Psoas muscle (tissue), 8 donors: ENCODE data around the gene SLC16A6. TPM values are rescaled to one million over a fixed set of nuclear protein-coding genes. Genes with fewer than 3 reads are reported as not detected.
"Not testable (repeated sequence)": the region's sequence is repeated elsewhere in the genome, so short reads cannot be mapped to it uniquely, and the experiment has no call there.

ENCODE experiments used
- ATAC-seq, 4 donors: fragments of 200-7000 bp; cut with Tn5 transposase; one replicate each; pipeline ENCODE4 v1.9.1; 2020; ENCODE audit warnings: moderate library complexity in 3 of 4, mild to moderate bottlenecking in 2 of 4
- DNase-seq, 2 donors: peaks; one replicate each; pipeline ENCODE4 v3.0.0-alpha.2; 2020
- H3K27ac ChIP-seq: fragments of 200-600 bp; one replicate; pipeline ENCODE4 v1.8.0; 2022
- H3K27me3 ChIP-seq, 3 donors: fragments of 200-600 bp in 1 of 3; one replicate each; pipeline versions ENCODE4 v1.6.1 to v1.8.0; 2013 to 2022; ENCODE audit warnings: low read length in 2 of 3, mild to moderate bottlenecking in 2 of 3, moderate library complexity in 1 of 3; ENCODE audit not compliant: insufficient read depth in 3 of 3
- H3K36me3 ChIP-seq, 2 donors: fragments of 200-600 bp in 1 of 2; one replicate each; pipeline versions ENCODE4 v1.6.1 to v1.8.0; 2013 to 2022; ENCODE audit warnings: low read depth in 1 of 2, mild to moderate bottlenecking in 1 of 2, moderate library complexity in 1 of 2; ENCODE audit not compliant: insufficient read depth in 1 of 2
- H3K4me1 ChIP-seq: fragments of 200-600 bp; one replicate; pipeline ENCODE4 v1.8.0; 2022
- H3K4me3 ChIP-seq: fragments of 200-600 bp; one replicate; pipeline ENCODE4 v1.8.0; 2022; ENCODE audit warnings: mild to moderate bottlenecking
- H3K9me3 ChIP-seq: fragments of 200-600 bp; one replicate; pipeline ENCODE4 v1.8.0; 2022
- WGBS, 3 donors: extraction: QIAGEN DNeasy Blood & Tissue Kit; methylation state at CpG; one replicate each; pipeline versions ENCODE4 v1.1.6 to v1.1.7; 2013; 5-methylcytosine and 5-hydroxymethylcytosine counted together
- intact Hi-C, 2 donors: fragments of 100-400 bp; cut with DNase I; formaldehyde crosslinking; loops; one replicate each; pipeline versions ENCODE4 v1.11.0 to v1.14.2; 2022
- polyA plus RNA-seq, 3 donors: library from polyadenylated mRNA; stranded (reverse); fragments of 200-250 nt; gene quantifications; one replicate each; pipeline ENCODE4 v1.2.3, GENCODE V29; 2013
- total RNA-seq, 4 donors: library from RNA; stranded (reverse); fragmentation: NEBNext Ultra II Directional in 2 of 4; extraction: Animal tissue kit (Norgen Biotek cat#: 25700) in 2 of 4; gene quantifications; one replicate each; pipeline versions ENCODE4 v1.2.1 to v1.2.4, GENCODE V29; 2021 to 2023
- TF ChIP-seq, protein P1 (sequence below): fragments of 200-600 bp; IDR thresholded peaks from one replicate; pipeline ENCODE4 v1.8.0; 2022; ENCODE audit warnings: antibody characterized with exemption
- donor health status: healthy with polysubstance abuse.
- donor health status: DM: no; HTN: no; CAD: no; lungs with moderate emphysema.
- donor health status: Bipolar disorder and iron deficiency.
- donor health status: healthy.
- donor health status: DM: yes; HTN: yes; CAD: no.
- donor health status: DM: no; HTN: no; CAD: no.
- donor health status: DM: no; HTN: no; CAD: no.
- donor health status: DM: yes; HTN: yes; CAD: no.

SLC16A6 gene
- total and polyA plus RNA-seq, 7 donors = 0.75 to 47.7 (median 5.1) TPM

DNA sequence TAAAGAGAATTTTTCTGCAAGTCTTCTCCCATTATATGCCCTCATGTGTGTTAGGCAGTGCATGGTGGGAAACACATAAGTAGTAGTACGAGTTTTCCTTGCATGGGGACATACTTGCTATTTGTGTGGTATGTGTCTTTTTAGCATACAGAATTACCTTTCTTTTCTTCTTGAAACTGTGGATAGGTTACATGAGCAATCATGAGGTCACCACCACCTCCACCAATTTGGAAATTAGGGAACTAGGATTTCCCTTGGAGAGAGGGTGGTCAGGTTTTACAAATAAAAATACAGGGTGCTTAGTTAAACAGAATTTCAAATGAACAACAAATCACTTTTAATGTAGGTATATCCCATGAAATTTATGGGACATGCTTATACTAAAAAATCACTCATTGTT, 59.4 kb downstream of the SLC16A6 start:
- 95 to 97% methylated on average over 1 of the region's 1 CpG; no CpG with 5 or more reads in 1 of the 3 donors for WGBS, 3 donors
- H3K9me3 ChIP-seq = no peaks in the 10 kb centered on the region
- intact Hi-C loops = no loop called here

DNA sequence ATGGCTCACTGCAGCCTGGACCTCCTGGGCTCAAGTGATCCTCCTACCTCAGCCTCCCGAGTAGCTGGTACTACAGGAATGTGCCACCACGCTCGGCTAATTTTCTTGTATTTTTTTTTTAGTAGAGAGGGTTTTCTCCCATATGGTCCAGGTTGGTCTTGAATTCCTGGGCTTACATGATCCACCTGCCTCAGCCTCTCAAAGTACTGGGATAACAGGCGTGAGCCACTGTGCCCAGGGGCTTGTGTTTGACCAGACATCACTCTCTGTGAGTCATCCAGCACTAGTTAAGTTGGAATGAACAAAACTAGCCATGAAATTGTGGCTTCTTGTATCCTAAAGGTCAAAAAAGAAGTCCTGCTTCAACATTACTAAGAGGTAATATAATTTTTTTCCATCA, 59.8 kb downstream of the SLC16A6 start:
- 92 to 94% (median 93%) methylated on average over 4 of the region's 4 CpGs for WGBS, 3 donors
- H3K4me3 ChIP-seq, H3K9me3 ChIP-seq, intact Hi-C loops, H3K27ac ChIP-seq, H3K27me3 ChIP-seq, DNase-seq, H3K36me3 ChIP-seq, H3K4me1 ChIP-seq, ATAC-seq: not testable (repeated sequence)

More for the DNA sequence above, 59.4 kb downstream of the SLC16A6 start:
- no peak for ATAC-seq
- Histone ChIP-seq H3K27me3 (no peaks in the 10 kb centered on the region), H3K4me1 (peaks cover 3% of the 10 kb centered on the region), H3K36me3 (no peaks in the 10 kb centered on the region), H3K27ac (no peak overlapping the region), H3K4me3 (no peak overlapping the region)
- TF ChIP-seq, protein P1, sequence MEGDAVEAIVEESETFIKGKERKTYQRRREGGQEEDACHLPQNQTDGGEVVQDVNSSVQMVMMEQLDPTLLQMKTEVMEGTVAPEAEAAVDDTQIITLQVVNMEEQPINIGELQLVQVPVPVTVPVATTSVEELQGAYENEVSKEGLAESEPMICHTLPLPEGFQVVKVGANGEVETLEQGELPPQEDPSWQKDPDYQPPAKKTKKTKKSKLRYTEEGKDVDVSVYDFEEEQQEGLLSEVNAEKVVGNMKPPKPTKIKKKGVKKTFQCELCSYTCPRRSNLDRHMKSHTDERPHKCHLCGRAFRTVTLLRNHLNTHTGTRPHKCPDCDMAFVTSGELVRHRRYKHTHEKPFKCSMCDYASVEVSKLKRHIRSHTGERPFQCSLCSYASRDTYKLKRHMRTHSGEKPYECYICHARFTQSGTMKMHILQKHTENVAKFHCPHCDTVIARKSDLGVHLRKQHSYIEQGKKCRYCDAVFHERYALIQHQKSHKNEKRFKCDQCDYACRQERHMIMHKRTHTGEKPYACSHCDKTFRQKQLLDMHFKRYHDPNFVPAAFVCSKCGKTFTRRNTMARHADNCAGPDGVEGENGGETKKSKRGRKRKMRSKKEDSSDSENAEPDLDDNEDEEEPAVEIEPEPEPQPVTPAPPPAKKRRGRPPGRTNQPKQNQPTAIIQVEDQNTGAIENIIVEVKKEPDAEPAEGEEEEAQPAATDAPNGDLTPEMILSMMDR = no peak
- no peak for DNase-seq

DNA sequence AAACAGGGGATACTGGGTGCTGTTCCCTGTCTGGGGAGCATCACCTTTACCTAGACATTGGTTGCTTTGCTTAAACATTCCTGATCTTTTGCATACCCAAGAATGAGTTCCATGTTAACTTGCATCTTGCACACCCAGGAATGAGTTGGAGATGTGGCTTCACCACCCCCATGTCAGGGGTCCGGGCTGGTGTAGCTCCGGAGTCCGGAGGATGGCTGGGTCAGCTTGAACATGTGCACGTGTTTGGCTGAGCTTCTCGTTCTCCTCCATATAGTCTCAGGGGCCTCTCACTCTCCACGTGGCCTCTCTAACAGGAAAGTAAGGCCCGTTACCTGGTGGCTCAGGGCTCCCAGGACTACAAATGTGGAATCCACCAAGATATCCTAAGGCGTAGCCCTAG, 61.3 kb downstream of the SLC16A6 start:
- Histone ChIP-seq H3K27ac (no peak overlapping the region), H3K27me3 (no peaks in the 10 kb centered on the region), H3K4me1 (no peaks in the 10 kb centered on the region), H3K9me3 (no peaks in the 10 kb centered on the region), H3K36me3 (no peaks in the 10 kb centered on the region), H3K4me3 (no peak overlapping the region)
- no peak for ATAC-seq
- no peak for DNase-seq
- TF ChIP-seq, protein P1 = no peak
- intact Hi-C loops = no loop called here
- WGBS, 3 donors = 82 to 92% (median 88%) methylated on average over 8 of the region's 8 CpGs

GRCh38 chr17:68228817-68229570, 61.9 kb downstream of the SLC16A6 start:
- Histone ChIP-seq H3K36me3 (no peaks in the 10 kb centered on the region), H3K27ac (no peak overlapping the region), H3K27me3 (no peaks in the 10 kb centered on the region), H3K9me3 (no peaks in the 10 kb centered on the region), H3K4me1 (no peaks in the 10 kb centered on the region), H3K4me3 (no peak overlapping the region)
- DNase-seq (no peak), ATAC-seq (peak in 1 of 4 donors; percentile 15)
- TF ChIP-seq, protein P1 = no peak
- intact Hi-C loops = no loop called here
- WGBS, 3 donors = 59 to 71% (median 60%) methylated on average over 17 of the region's 17 CpGs

DNA sequence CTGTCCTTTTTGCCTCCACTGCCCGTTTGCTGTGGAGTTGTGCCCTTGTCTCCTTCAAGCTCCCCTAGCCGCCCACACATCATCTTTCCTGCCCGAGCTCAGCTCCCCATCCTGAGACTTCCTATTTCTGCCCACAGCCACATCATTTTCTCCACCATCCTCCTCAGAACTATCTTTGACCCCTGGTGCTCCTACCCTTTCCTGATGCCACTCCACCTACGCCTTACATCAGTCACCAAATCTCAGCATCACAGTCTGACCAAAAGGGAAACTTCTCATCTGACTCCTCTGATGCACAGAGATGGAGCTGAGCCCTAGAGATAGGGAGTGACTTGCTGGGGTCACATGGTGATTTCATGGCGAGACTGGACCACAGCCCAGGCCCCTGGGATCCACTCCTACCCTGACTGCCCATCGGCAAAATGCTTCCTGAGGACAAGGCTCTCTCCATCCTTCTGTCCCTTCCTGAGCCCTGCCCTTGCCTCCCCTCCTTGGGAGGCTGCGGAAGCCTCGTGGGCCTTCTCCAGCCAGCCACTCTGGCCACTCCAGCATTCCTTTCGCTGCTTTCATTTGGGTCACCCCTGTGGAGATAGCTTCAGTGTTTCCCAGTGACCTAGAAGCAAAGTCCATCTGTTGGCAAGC, 62.8 kb downstream of the SLC16A6 start:
- ATAC-seq, H3K4me3 ChIP-seq, H3K36me3 ChIP-seq, H3K4me1 ChIP-seq, H3K27ac ChIP-seq, H3K27me3 ChIP-seq, DNase-seq, H3K9me3 ChIP-seq, intact Hi-C loops: not testable (repeated sequence)
- 83 to 87% (median 86%) methylated on average over 9 of the region's 9 CpGs for WGBS, 3 donors

DNA sequence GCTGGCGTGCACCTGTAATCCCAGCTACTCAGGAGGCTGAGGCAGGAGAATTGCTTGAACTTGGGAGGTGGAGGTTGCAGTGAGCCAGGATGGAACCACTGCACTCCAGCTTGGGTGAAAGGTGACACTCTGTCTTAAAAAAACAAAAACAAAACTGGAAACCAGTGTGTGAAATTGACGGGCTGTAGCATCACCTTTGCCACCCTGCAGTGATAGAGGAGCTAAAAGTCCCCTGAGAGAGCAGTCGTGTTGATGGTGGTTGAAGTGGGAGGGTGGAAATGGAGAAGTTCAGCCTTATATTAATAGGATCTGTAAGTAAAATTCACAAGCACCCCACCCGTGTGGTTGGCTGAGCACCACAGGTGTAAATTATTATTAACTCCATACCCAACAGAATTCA, 65.9 kb downstream of the SLC16A6 start:
- WGBS, 3 donors = 78 to 80% (median 79%) methylated on average over 3 to 4 of the region's 4 CpGs
- H3K4me3 ChIP-seq, intact Hi-C loops, H3K36me3 ChIP-seq, H3K4me1 ChIP-seq, H3K27me3 ChIP-seq, H3K9me3 ChIP-seq, DNase-seq, H3K27ac ChIP-seq, ATAC-seq: not testable (repeated sequence)
